Measurements from ENCODE around the gene MRGPRG.

The MRGPRG gene

DNA sequence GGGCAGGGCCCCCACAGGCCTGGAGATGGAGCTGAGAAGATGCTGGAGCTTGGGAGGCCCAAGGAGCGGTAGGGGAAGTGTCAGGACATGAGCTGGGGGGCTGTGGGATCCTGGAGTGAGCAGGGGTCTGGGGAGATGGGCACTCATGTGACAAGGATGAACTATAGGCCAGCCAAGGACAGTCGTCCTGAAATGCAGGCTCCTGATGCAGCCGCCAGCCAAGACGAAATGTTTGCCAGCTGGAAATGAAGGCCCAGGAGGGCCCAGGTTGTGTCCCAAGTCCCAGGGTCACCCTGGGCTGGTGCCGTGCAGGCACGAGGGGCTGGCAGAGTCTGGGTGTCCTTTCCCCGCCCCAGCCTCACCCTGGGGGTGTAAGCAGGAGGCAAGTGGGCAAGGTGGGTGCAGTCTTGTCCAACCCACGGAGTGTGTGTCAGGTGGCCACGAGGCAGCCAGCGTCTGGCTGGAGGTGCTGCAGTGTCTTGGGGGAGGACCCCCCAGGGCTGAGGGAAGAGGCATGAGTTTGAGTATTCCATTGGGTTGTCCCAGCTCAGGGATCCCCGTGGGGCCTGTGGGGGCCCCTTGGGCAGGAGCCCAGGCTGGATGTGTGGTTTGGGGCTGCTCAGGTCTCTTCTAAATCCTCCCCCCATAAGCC lies 21.4 kb downstream of the MRGPRG start:
- no peak for DNase-seq (ENCODE audit: extremely low spot score, insufficient read length, low read depth)
- no peak for FAIRE-seq

DNA sequence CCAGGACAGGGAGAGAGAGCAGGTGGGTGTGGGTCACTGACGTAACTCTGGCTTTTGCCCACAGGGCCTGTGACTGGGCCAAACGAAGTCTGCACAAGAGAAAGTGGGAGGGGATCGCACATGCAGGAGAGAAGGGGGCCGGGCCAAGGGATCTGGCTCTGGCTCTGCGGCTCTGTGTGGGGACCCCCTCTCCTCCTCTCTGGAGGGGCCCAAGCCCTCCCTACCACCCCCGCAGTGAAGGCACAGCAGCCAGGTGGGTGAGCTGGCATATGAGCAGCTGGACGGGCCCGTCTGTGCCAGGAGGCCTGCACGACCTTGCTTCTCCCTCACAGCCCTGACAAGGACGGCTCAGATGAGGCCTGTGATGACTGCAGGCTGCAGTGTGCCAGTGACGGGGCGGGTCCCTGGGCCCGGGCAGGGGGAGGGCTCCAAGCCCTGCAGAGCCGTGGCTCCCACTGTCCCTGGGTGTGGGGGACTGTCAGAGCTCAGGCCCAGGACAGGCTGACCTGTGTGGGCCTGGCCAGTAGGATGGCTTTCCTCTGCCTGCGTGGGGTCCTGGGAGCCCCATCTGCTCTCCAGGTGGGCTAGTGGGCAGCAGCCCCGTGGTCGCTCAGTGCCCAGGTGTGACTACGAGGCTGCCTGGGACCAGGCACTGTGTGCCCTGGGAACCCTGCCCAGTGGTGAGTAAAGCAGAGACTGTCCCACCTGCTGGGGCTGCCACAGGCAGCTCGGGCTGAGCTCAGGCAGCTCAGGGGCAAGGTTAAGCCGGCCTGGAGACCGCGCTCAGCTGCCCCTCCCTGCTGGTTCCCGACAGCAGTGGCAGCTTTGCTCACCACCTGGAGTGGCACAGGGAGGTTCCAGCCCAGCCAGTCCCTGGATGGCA lies 22.2 kb downstream of the MRGPRG start:
- no peak for FAIRE-seq
- DNase-seq (ENCODE audit: extremely low spot score, insufficient read length, low read depth), result no peak

DNA sequence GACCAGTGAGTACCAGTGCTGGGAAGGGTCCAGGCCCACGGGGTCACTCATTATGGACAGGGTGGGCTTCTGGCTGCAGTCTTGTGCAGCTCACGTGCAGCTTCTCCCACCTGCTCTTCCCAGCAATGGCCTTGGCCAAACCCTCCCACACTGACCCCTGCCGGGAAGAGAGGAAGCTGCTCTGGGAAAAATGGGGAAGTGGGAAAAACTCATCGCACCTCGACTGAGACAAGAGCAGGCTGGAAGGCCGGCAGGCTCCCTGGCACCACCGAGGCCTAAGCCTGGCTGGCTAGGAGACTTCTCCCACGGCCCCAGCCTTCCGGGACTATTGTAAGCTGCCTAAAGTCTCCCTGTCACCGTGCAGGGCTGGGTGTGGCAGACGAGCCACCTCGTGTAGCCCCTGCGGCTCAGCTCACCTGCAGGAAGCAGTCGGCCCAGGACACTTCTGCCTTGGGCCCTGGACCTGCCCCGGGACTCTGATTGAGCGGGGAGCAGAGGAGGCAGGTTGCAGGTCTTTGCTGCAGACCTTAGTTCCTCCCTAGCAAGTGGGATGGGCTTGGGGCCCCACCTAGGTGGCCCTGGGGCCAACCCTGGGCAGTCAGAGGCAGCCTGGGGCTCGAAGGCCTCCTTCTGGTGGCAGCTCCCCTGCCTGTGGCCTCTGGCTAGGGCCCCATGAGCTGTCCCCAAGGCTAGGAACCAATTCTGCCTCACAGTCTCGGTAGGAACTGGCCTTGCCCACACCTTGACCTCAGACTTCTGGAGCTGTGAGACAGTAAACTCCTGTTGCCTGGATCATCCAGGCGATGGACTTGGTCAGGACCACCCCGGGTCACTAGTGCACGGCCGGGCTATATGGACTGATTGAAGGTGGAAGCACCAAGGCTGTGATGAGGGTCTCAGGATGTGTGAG lies 23.1 kb downstream of the MRGPRG start:
- FAIRE-seq, result no peak

DNA sequence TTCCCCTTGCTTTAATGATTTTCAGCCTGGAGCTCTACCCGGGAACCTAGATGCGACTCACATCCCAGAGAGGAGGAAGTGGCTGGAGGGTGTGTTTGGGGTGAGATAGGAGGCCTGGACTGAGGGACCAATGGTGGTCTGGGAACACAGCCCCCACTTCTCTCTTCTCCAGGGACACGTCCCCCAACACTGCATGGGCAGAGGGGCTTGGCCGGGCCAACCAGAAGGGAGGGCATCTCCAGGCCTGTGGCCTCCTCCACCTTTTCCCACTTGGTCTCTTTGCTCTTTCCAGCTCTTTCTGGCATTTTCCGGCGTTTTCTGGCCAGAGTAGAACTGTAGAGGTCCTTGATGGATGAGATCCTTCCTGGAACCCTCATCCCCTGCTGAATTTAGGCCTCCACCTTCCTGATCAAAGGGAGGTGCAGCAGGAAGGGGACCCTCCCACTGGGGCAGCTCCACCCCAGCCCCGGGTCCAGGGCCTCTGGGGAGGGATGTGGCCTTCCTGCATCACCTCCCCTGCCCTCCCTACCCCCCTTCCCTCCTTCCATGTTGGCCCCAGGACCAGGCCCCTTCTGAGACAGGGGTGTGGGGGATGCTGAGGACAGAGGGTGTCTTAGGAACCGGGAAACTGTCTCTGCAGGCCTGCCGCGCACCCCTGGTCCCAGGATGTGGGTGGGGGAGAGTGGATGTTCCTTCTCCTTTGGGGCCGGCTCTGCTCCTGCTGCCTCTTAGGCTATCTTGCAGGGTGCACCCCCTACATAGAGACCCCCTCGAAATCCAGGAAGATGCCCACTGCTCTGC lies 24.4 kb downstream of the MRGPRG start:
- DNase-seq (ENCODE audit: extremely low spot score, insufficient read length, low read depth) (no peak), FAIRE-seq (no peak)

More for the DNA sequence above, 23.1 kb downstream of the MRGPRG start:
- DNase-seq (ENCODE audit: extremely low spot score, insufficient read length, low read depth), result no peak

DNA sequence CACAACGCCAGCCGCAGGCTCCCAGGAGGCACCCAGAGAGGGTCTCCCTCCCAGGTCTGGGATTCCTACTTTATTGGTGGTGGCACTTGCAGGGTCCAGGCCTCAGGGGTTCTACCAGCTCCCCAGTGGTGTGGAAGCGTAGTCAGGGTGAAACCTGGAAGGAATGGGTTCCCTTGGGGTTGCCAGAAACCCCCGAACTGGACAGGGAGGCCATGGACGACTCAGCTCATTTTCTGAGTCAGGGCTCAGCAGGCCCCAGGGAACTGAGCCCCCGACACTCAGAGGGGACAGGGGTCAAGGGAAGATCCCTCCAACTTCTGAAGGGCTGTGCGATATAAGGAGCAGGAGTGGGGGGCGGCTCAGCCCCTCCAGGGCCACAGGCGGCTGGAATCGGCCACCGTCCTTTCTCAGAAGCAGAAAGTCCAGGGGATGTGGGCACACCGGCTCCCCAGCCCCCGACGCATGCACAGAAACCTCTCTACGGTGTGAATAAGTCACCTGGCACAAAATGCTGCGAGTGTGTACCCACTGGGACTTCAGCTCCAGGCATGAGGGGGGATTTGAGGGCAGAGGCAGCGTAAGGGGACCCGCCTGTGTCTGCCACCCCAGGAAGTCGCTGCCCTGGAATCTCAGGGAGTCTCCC lies 25.1 kb downstream of the MRGPRG start:
- DNase-seq (ENCODE audit: extremely low spot score, insufficient read length, low read depth) (no peak), FAIRE-seq (no peak)

DNA sequence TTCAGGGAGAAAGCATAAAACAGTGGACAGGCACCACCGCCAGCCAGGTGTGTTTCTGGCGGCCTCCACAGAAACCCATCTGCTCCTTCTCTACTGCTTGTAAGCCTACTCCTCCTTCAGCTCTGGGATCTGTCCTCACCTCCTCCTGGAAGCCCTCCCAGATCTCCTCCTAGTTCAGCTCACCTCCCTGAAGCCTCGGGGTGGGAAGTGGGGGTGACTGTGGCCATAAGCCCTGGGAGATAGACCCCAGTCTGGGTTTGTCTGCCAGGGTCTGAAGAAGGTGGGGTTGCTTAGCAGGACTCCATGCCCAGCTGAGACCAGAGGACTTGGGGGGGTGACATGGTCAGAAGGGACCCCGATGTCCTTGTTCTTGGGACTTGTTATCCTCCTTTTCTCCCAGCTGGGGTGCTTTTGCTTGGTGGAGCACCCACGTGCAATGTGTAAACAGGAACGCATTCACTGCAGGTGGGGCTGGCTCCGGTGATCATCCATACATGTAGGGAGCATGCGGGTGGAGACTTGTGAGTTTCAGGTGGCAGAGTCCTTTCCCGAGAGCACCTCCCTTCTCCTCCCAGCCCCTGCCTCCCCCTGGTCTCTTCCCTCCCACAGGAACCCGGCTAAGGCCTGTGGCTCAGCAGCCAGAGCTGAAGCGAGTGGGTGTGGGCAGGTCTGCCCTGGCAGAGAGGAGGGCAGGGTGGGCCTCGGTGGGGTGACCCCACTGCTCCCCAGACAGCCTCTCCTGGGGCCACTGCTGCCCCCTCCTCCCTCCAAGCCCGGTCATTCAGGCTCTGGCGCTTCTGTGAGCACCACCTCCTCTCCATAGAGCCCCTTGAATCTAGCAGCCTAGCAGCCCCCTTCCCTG lies 25.9 kb downstream of the MRGPRG start:
- DNase-seq (ENCODE audit: extremely low spot score, insufficient read length, low read depth) (no peak), FAIRE-seq (no peak)

DNA sequence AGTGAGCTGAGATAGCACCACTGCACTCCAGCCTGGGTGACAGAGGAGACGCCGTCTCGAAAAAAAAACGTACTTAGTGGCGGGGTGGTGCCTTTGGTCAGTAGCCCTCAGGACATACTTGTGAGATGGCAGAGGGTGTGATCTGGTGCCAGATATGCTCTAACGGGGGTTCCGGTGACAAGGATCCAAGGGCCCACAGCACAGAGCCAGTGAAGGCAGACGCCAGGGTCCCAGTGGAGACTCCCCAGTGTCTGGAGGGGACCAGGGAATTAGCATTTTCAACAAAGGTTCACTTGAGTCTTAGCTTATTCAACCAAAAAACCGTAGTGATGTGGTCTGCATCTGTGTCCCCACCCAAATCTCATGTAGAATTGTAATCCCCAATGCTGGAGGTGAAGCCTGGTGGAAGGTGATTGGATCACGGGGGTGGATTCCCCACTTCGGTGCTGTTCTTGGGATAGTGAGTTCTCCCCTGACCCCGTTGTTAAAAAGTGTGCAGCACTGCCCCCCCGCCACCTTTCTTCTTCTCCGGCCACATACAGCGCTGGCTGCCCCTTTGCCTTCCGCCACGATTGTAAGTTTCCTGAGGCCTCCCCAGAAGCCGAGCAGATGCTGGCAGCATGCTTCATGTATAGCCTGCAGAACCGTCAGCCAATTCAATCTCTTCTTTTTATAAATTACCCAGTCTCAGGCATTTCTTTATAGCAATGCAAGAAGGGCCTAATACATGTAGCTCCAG lies 26.9 kb downstream of the MRGPRG start:
- no peak for DNase-seq (ENCODE audit: extremely low spot score, insufficient read length, low read depth)
- FAIRE-seq, result no peak

DNA sequence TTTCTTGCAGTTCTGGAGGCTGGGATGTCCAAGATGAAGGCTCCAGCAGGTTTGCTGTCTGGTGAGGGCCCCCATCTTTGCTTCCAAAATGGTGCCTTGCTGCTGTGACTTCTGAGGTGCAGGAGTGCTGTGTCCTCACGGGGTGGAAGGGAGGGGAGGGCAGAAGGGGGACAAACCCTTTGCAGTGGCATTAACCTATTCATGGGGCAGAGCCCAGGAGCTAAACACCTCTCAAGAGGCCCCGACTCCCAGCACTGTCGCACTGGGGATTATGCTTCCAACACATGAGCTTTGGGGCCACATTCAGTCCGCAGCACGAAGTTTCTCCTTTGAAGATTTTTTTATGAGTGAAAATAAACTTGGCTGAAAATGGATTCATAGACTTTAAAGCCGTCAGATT lies 28.0 kb downstream of the MRGPRG start:
- DNase-seq (ENCODE audit: extremely low spot score, insufficient read length, low read depth) (no peak), FAIRE-seq (no peak)

DNA sequence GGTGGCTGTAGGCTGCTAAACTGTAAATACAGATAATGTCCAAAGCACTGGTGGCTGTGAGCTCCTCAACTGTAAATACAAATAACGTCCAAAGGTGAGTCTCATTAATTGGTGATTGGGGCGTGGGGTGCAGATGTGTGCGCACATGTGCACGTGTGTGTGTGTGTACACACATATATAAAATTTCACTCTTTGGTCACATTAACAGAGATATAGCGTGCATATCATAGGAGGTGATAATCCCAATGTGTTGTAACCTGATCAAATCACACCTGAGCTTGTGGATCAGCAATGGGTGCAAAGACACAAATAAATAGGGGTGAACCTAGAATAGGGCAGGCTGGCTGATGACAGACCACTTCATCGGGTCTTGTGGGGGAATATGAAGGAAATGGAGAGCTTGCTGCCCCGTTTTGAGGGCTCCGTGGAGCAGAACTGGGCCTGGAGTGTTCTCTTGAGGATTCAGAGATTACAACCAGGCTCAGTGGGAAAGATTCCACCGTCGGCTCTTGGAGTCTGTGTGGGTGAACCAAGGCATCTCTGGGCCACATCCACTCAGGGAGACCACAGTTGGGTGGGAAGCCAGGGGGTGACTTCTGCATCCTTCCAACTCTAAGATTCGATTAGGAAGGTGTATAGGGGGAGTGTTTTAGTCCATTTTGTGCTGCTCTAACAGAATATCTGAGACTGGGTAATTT lies 28.6 kb downstream of the MRGPRG start:
- DNase-seq (ENCODE audit: extremely low spot score, insufficient read length, low read depth) (no peak), FAIRE-seq (no peak)

DNA sequence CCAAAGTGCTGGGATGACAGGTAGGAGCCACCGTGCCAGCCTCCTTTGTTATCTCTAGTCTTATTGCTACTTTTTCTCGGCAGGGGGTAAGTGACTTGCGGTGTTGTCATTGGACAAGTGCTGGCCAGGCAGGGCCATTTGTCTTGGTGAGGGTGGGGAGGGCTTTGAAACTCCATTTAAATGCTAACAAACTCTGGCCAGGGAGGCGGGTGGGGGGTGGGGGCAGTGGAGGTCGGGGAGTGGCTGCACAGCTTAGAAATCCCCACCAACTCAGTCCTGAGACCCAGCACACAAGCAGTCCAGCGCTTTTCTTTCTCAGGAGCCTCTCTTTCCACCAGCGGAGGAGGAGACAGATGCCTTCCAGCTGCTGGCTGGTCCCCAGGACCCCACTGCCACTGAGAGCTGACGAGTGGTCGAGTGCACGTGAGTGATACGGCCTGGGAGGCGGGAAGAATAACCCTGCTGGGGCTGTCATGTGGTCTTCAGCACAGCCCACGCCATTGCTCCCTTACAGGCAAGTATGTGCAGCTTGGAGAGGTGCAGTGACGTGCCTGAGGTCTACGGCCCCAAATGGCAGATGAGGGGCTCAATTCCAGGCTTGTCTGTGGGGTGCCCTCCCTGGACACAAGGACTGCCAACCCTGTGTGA lies 29.3 kb downstream of the MRGPRG start:
- DNase-seq (ENCODE audit: extremely low spot score, insufficient read length, low read depth) (no peak), FAIRE-seq (no peak)

DNA sequence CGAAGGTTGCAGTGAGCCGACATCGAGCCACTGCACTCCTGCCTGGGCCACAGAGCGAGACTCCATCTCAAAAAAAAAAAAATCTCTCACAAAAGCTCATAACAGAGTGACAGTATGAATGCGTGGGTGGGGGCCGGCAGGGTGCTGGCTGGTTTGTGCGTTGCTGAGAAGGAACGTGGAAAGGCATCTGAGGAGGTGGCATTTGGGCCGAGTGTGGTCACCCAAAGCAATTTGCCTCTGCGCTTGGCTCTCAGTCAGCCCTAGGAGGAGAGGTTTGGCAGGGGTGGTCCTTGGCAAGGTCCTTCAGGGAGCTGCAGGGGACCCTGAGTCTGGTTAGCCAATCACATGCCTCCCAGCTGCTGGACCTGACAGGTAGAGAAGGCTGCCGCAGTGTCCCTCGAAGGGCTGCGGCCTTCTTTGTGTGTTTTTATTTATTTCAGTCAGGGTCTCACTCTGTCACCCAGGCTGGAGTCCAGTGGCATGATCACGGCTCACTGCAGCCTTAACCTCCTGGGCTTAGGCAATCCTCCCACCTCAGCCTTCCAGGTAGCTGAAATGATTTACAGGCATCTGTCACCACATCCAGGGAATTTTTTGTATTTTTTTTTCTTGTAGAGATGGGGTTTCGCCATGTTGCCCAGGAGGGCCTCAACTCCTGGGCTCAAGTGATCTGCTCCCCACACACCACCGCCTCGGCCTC lies 30.0 kb downstream of the MRGPRG start:
- DNase-seq (ENCODE audit: extremely low spot score, insufficient read length, low read depth) (no peak), FAIRE-seq (no peak)

DNA sequence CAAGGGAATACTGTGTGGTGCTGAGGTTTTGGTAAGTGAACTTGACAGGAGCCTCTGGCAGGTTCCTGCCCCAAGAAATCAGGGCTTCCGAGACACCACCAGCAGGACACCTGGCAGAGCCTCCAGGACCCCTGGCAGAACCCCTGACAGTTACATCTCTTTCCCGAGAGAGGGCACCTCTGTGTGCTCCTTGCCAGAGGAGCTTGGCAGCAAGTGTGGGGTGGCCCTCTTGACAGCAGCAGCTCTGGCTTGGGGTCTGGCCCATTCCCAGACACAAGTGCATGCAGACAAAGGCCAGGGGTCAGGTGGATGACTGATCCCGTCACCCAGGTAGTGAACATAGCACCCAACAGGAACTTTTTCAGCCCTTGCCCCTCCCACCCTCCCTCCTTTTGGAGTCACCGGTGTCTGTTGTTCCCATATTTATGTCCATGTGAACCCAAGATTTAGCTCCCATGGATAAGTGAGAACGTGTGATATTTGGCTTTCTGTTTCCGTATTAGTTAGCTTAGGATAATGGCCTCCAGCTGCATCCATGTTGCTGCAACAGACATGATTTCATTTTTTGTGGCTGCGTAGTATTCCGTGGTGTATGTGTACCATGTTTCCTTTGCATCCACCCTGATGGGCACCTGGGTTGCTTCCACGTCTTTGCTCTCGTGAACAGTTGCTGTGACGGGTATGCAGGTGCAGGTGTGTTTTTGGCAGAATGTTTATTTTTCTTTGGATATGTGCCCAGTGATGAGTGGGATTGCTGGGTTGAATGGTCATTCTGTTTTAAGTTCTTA lies 32.3 kb downstream of the MRGPRG start:
- DNase-seq (ENCODE audit: extremely low spot score, insufficient read length, low read depth) (no peak), FAIRE-seq (no peak)

DNA sequence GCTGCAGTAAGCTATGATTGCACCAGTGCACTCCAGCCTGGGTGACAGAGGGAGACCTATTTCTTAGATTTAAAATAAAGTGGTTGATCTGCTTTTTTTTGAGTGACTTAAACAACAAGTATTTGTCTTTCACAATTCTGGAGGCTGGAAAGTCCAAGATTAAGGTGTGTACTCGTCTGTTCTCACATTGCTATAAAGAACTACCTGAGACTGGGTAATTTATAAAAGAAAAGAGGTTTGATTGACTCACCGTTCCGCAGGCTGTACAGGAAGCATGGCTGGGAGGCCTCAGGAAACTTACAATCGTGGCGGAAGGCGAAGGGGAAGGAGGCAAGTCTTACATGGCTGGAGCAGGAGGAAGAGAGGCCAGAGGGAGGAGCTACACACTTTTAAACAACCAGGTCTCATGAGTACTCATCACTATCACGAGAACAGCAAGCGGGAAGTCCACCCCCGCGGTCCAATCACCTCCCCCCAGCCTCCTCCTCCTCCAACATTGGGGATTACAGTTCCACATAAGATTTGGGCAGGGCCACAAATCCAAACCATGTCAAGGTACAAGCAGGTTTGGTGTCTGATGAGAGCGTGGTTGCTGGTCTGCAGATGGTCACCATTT lies 33.8 kb downstream of the MRGPRG start:
- FAIRE-seq (no peak), DNase-seq (ENCODE audit: extremely low spot score, insufficient read length, low read depth) (no peak)

DNA sequence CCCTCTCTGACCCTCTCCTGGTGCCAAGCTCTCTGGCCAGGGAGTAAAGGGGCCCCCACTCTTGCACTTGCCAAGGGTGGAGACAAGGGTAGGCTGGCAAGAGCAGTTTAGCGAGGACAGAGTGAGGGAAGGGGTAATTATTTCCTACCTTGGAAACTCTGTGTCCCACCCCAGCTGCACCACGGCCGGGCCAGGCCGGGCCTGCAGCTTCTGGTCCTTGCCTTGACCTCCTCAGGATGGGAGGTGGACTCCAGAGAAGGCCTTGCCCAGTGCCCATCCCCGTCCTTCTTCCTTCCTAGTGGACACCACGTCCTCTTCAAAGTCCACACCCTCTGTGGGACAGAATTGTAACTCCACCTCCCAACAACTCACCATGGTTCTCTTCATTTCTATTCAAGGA lies 35.1 kb downstream of the MRGPRG start:
- DNase-seq (ENCODE audit: extremely low spot score, insufficient read length, low read depth) (no peak), FAIRE-seq (no peak)

DNA sequence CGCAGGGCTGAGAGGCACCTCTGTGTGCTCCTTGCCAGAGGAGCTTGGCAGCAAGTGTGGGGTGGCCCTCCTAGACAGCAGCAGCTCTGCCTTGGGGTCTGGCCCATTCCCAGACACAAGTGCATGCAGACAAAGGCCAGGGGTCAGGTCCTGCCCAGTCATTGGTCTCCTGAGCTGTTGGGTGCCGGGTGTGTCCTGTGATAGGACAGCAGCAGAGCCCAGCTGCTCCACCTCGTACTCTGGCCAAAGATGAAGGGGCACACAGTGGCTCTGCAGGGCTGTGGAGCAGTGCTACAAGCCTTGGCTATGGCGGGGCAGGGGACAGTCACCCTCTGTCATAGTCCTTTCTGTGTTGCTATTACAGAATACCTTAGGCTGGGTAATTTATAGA lies 36.2 kb downstream of the MRGPRG start:
- DNase-seq (ENCODE audit: extremely low spot score, insufficient read length, low read depth) (no peak), FAIRE-seq (no peak)

Measured in GM18507 (cell line).